Thyroid gland (tissue), 4 donors: Measurements from ENCODE around the gene DAPK1.

ENCODE experiments used
- CTCF ChIP-seq, 6 experiments: fragments of 200-600 bp in 3 of 6; fragments of 450-650 bp in 3 of 6; sonication (generic) in 3 of 6; IDR thresholded peaks; one replicate each; pipeline ENCODE4 v1.5.1; 2016 to 2019; ENCODE audit warnings: antibody characterized with exemption in 6 of 6, mild to moderate bottlenecking in 2 of 6, inconsistent platforms in 1 of 6, moderate library complexity in 1 of 6
- POLR2A ChIP-seq, 2 donors: fragments of 450-650 bp; IDR thresholded peaks; one replicate each; pipeline ENCODE4 v1.6.1; 2017; ENCODE audit warnings: antibody characterized with exemption in 2 of 2, mild to moderate bottlenecking in 2 of 2, moderate library complexity in 1 of 2

- TF ChIP-seq CTCF (IDR thresholded peaks at IDR 0.05), result no peak
- TF ChIP-seq POLR2A (IDR thresholded peaks at IDR 0.05), result no peak
Observed at GRCh38 chr9:87749335-87750035, 251.8 kb downstream of the DAPK1 start.
